Measurements from ENCODE around the gene DOK5. TPM values are rescaled to one million over a fixed set of nuclear protein-coding genes. Genes with fewer than 3 reads are reported as not detected.

DOK5 gene
- 1 to 10 TPM in 4 of 7 donors, under 1 TPM in 2, not detected in 1; 0.24 to 8.5 (median 2.0) TPM for total RNA-seq
- polyA plus RNA-seq: 10 to 100 TPM in 1 of 2 donors, 1 to 10 TPM in 1; 5.7 to 38.3 TPM
- long read RNA-seq, donor 1, partial matches to known transcripts: 0 of 1 reads
- long read RNA-seq, donor 1, other reads (novel, unspliced or antisense): 0 of 1 reads
- long read RNA-seq, donor 2, partial matches to known transcripts: 0 of 4 reads
- long read RNA-seq, donor 2, other reads (novel, unspliced or antisense): 0 of 4 reads
- long read RNA-seq, donor 3, partial matches to known transcripts: 0 of 2 reads
- long read RNA-seq, donor 3, other reads (novel, unspliced or antisense): 0 of 2 reads

- intact Hi-C loops (cut with DNase I): no loop called here
- DNase-seq: peak in 3 of 5 donors; percentile 30 to 57 (median 36)
- Histone ChIP-seq H3K36me3 (no peaks in the 10 kb centered on the region), H3K4me3 (peak within 1 kb of the TSS; percentile 37), H3K27me3 (no peaks in the 10 kb centered on the region), H3K27ac (no peak within 1 kb of the TSS), H3K4me1 (ENCODE audit: insufficient read depth) (peaks cover 1% of the 10 kb centered on the region), H3K9me3 (no peaks in the 10 kb centered on the region)
- WGBS, 3 donors: 0 to 1% (median 1%) methylated on average over 54 to 71 of the region's 71 CpGs
- TF ChIP-seq POLR2A (IDR thresholded peaks at IDR 0.05) (no peak), EP300 (IDR thresholded peaks at IDR 0.05) (no peak), CTCF (IDR thresholded peaks at IDR 0.05) (no peak)
Measured at GRCh38 chr20:54475334-54476168, at the start of gene DOK5. DOK5 (plus strand) TSS chr20:54475593; CDS start chr20:54475947, 354 bp downstream.

GRCh38 chr20:54429364-54429763 is 46.0 kb upstream of the DOK5 start:
- no peak for DNase-seq
- H3K27ac ChIP-seq: no peak overlapping the region
- intact Hi-C loops (cut with DNase I): no loop called here
- 88 to 93% (median 92%) methylated on average over 7 of the region's 7 CpGs for WGBS, 3 donors
- H3K4me3 ChIP-seq: no peak overlapping the region
- H3K9me3 ChIP-seq: no peaks in the 10 kb centered on the region
- no peaks in the 10 kb centered on the region for H3K4me1 ChIP-seq (ENCODE audit: insufficient read depth)
- TF ChIP-seq POLR2A (IDR thresholded peaks at IDR 0.05) (no peak), EP300 (IDR thresholded peaks at IDR 0.05) (no peak), CTCF (IDR thresholded peaks at IDR 0.05) (no peak)
- H3K36me3 ChIP-seq: no peaks in the 10 kb centered on the region
- no peaks in the 10 kb centered on the region for H3K27me3 ChIP-seq

- Histone ChIP-seq H3K4me3 (no peak overlapping the region), H3K36me3 (no peaks in the 10 kb centered on the region), H3K27ac (no peak overlapping the region), H3K27me3 (no peaks in the 10 kb centered on the region), H3K9me3 (no peaks in the 10 kb centered on the region), H3K4me1 (ENCODE audit: insufficient read depth) (no peaks in the 10 kb centered on the region)
- intact Hi-C loops (cut with DNase I): no loop called here
- no peak for DNase-seq
- WGBS, 3 donors: 72 to 76% (median 75%) methylated on average over 10 of the region's 10 CpGs
- no peak for TF ChIP-seq CTCF (IDR thresholded peaks at IDR 0.05)
- no peak for TF ChIP-seq POLR2A (IDR thresholded peaks at IDR 0.05)
- TF ChIP-seq EP300 (IDR thresholded peaks at IDR 0.05): no peak
Measured at GRCh38 chr20:54431156-54431944, 44.0 kb upstream of the DOK5 start.

GRCh38 chr20:54432966-54433365 is 42.4 kb upstream of the DOK5 start:
- intact Hi-C loops (cut with DNase I): no loop called here
- no peaks in the 10 kb centered on the region for H3K4me1 ChIP-seq (ENCODE audit: insufficient read depth)
- no peaks in the 10 kb centered on the region for H3K36me3 ChIP-seq
- 83 to 98% (median 94%) methylated on average over 1 of the region's 1 CpG for WGBS, 3 donors
- DNase-seq: no peak
- H3K27ac ChIP-seq: no peak overlapping the region
- no peaks in the 10 kb centered on the region for H3K27me3 ChIP-seq
- H3K9me3 ChIP-seq: no peaks in the 10 kb centered on the region
- no peak overlapping the region for H3K4me3 ChIP-seq
- TF ChIP-seq EP300 (IDR thresholded peaks at IDR 0.05): no peak
- no peak for TF ChIP-seq POLR2A (IDR thresholded peaks at IDR 0.05)
- TF ChIP-seq CTCF (IDR thresholded peaks at IDR 0.05): no peak

All from ovary (tissue), 10 donors.